IPS-18c (cell line): ENCODE measurements around the gene ARHGEF10L.

Experiments used
- H3K4me3 ChIP-seq: 2 replicates; pipeline ENCODE4 v1.7.0; 2013; ENCODE audit warnings: low read depth, mild to moderate bottlenecking, low read length, moderate library complexity; ENCODE audit not compliant: insufficient read depth
- H3K9me3 ChIP-seq: one replicate; pipeline ENCODE4 v1.6.1; 2013; ENCODE audit warnings: mild to moderate bottlenecking, low read length, moderate library complexity; ENCODE audit not compliant: control insufficient read depth, insufficient read depth

ARHGEF10L gene

GRCh38 chr1:17665950-17666720 lies 126.6 kb downstream of the ARHGEF10L start:
- H3K4me3 ChIP-seq: no peak overlapping the region
- no peaks in the 10 kb centered on the region for H3K9me3 ChIP-seq

GRCh38 chr1:17667641-17668040 lies 128.1 kb downstream of the ARHGEF10L start:
- H3K9me3 ChIP-seq: no peaks in the 10 kb centered on the region
- no peak overlapping the region for H3K4me3 ChIP-seq

- no peaks in the 10 kb centered on the region for H3K9me3 ChIP-seq
- no peak overlapping the region for H3K4me3 ChIP-seq
These were observed 128.7 kb downstream of the ARHGEF10L start for GRCh38 chr1:17668195-17668594.

GRCh38 chr1:17668624-17669175 lies 129.2 kb downstream of the ARHGEF10L start:
- Histone ChIP-seq H3K4me3 (no peak overlapping the region), H3K9me3 (no peaks in the 10 kb centered on the region)

- H3K9me3 ChIP-seq: no peaks in the 10 kb centered on the region
These were observed 129.8 kb downstream of the ARHGEF10L start for GRCh38 chr1:17669305-17669704.

GRCh38 chr1:17669866-17670451 lies 130.5 kb downstream of the ARHGEF10L start:
- no peaks in the 10 kb centered on the region for H3K9me3 ChIP-seq
- no peak overlapping the region for H3K4me3 ChIP-seq

More at GRCh38 chr1:17669305-17669704, 129.8 kb downstream of the ARHGEF10L start:
- no peak overlapping the region for H3K4me3 ChIP-seq

GRCh38 chr1:17670587-17671313 lies 131.3 kb downstream of the ARHGEF10L start:
- no peak overlapping the region for H3K4me3 ChIP-seq
- H3K9me3 ChIP-seq: no peaks in the 10 kb centered on the region

GRCh38 chr1:17671314-17671705 lies 131.8 kb downstream of the ARHGEF10L start:
- Histone ChIP-seq H3K4me3 (no peak overlapping the region), H3K9me3 (no peaks in the 10 kb centered on the region)

- Histone ChIP-seq H3K4me3 (no peak overlapping the region), H3K9me3 (no peaks in the 10 kb centered on the region)
These were observed 132.2 kb downstream of the ARHGEF10L start for GRCh38 chr1:17671741-17672140.

- Histone ChIP-seq H3K9me3 (no peaks in the 10 kb centered on the region), H3K4me3 (no peak overlapping the region)
These were observed 132.7 kb downstream of the ARHGEF10L start for GRCh38 chr1:17672226-17672625.

GRCh38 chr1:17673329-17674072 lies 134.0 kb downstream of the ARHGEF10L start:
- H3K9me3 ChIP-seq: no peaks in the 10 kb centered on the region
- no peak overlapping the region for H3K4me3 ChIP-seq

- H3K4me3 ChIP-seq: no peak overlapping the region; the same call in 1 of the 2 replicates
These were observed 135.4 kb downstream of the ARHGEF10L start for GRCh38 chr1:17674726-17675500.

GRCh38 chr1:17675744-17676143 lies 136.2 kb downstream of the ARHGEF10L start:
- no peaks in the 10 kb centered on the region for H3K9me3 ChIP-seq
- no peak overlapping the region for H3K4me3 ChIP-seq

More at GRCh38 chr1:17674726-17675500, 135.4 kb downstream of the ARHGEF10L start:
- no peaks in the 10 kb centered on the region for H3K9me3 ChIP-seq

GRCh38 chr1:17676387-17677060 lies 137.0 kb downstream of the ARHGEF10L start:
- H3K4me3 ChIP-seq: no peak overlapping the region

GRCh38 chr1:17678011-17678410 lies 138.5 kb downstream of the ARHGEF10L start:
- no peaks in the 10 kb centered on the region for H3K9me3 ChIP-seq
- no peak overlapping the region for H3K4me3 ChIP-seq

More at GRCh38 chr1:17676387-17677060, 137.0 kb downstream of the ARHGEF10L start:
- H3K9me3 ChIP-seq: no peaks in the 10 kb centered on the region

GRCh38 chr1:17679856-17680255 lies 140.4 kb downstream of the ARHGEF10L start:
- no peak overlapping the region for H3K4me3 ChIP-seq
- no peaks in the 10 kb centered on the region for H3K9me3 ChIP-seq
